Fibroblast of villous mesenchyme (primary cell): ENCODE data around the gene FABP1. TPM values are rescaled to one million over a fixed set of nuclear protein-coding genes. Genes with fewer than 3 reads are reported as not detected.

Experiments
- DNase-seq: peaks from one replicate; pipeline ENCODE4 v3.0.0-alpha.2; 2010; ENCODE audit warnings: low read depth
- H3K4me3 ChIP-seq: 2 replicates; pipeline ENCODE4 v1.5.1; 2011; ENCODE audit warnings: low read depth, mild to moderate bottlenecking, low read length
- total RNA-seq: library from RNA; depleted of rRNA; stranded (reverse); fragments of >200 nt; gene quantifications from 2 replicates; pipeline ENCODE4 v1.2.3, GENCODE V29; 2012
- TF ChIP-seq, protein P1 (sequence below): IDR thresholded peaks from 2 replicates; pipeline ENCODE4 v1.5.1; 2012; ENCODE audit warnings: low read depth, mild to moderate bottlenecking, low read length; ENCODE audit not compliant: insufficient read depth

Gene FABP1
- total RNA-seq, 1 donor: not detected

DNA sequence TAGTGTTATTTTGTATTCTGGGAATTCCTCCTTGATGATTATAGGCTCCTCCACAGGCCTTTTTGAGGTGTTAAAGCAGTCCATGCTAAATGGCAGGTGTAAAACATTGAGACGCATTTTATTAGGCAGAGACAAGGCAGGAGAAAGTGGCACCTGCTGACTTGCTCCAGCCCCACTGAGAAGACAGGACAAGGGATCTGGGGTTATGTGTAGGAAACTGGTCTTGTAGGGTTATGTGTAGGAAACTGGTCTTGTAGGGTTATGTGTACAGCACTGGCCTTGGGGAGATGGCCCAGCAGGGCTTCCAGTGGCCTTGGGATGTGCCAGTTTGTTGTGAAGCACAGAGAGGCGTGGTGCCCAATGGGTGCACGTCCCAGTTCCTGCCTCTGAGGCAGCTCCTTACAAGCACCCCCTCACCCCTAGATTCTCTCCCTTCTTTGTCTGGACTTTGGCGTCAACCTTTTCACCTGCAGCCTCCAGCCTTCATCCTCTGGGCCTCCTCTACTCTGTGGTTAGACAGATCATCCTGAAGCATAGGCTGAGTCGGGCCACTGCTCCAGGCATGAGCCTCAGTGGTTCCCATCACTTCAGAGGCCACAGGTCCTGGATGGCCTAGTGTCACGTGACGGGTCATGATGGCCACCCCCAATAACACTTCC lies 921 bp upstream of the FABP1 start:
- H3K4me3 ChIP-seq: no peak overlapping the region
- TF ChIP-seq, protein P1, sequence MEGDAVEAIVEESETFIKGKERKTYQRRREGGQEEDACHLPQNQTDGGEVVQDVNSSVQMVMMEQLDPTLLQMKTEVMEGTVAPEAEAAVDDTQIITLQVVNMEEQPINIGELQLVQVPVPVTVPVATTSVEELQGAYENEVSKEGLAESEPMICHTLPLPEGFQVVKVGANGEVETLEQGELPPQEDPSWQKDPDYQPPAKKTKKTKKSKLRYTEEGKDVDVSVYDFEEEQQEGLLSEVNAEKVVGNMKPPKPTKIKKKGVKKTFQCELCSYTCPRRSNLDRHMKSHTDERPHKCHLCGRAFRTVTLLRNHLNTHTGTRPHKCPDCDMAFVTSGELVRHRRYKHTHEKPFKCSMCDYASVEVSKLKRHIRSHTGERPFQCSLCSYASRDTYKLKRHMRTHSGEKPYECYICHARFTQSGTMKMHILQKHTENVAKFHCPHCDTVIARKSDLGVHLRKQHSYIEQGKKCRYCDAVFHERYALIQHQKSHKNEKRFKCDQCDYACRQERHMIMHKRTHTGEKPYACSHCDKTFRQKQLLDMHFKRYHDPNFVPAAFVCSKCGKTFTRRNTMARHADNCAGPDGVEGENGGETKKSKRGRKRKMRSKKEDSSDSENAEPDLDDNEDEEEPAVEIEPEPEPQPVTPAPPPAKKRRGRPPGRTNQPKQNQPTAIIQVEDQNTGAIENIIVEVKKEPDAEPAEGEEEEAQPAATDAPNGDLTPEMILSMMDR: no peak
- no peak for DNase-seq

DNA sequence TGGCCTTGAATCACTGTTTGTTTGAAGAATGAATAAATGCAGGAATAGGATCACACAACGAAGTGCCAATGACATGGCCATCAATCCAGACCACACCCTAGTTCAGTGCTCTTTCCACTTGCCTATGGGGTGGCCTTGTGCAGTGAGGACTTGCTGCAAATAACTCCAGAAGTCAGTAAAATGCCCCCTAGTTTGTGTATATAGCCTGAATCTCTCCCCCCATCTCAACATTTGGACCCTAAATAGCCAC lies 299 bp downstream of the FABP1 start:
- no peak for DNase-seq
- no peak overlapping the region for H3K4me3 ChIP-seq
- TF ChIP-seq, protein P1: no peak

DNA sequence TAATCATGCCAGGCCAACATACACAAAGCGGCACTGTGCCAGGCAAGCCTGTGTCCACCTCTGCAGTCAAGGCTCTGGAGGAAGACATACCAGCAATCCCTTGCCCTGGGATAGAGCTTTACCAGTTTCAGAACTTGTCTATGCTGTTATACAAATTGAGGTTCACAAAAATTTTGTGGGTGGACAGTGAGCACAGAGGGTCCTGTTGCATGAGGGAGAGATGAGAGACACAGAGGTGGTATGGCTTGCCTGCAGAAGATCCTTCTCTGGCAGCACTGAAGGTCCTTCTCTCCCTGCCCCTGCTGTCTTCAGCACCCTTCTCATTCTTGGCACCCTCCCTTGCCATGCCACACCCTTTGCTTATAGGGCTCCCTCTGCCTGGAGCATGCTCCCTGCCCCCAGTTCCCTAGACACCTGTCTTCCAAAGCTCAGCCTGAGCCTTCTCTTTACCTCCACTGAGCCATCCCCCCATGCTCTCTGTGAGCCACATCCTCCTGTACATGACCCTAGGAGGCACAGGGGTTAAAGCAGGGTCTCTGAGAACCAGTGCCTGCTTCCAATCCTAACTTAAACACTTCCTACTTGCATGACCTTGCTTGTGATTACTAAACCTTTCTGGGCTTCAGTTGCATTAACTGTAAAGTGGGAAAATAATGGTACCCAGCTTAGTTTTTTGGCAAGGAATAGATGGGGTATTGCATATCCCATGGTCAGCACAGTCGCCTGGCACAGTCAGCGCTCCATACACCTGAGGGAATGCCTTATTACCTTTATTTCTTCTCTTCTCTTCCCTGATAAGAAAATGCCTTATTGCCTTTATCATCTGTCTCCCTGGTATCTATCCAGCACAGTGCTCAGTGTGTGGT lies 857 bp downstream of the FABP1 start:
- DNase-seq: no peak
- no peak overlapping the region for H3K4me3 ChIP-seq
- TF ChIP-seq, protein P1: no peak

DNA sequence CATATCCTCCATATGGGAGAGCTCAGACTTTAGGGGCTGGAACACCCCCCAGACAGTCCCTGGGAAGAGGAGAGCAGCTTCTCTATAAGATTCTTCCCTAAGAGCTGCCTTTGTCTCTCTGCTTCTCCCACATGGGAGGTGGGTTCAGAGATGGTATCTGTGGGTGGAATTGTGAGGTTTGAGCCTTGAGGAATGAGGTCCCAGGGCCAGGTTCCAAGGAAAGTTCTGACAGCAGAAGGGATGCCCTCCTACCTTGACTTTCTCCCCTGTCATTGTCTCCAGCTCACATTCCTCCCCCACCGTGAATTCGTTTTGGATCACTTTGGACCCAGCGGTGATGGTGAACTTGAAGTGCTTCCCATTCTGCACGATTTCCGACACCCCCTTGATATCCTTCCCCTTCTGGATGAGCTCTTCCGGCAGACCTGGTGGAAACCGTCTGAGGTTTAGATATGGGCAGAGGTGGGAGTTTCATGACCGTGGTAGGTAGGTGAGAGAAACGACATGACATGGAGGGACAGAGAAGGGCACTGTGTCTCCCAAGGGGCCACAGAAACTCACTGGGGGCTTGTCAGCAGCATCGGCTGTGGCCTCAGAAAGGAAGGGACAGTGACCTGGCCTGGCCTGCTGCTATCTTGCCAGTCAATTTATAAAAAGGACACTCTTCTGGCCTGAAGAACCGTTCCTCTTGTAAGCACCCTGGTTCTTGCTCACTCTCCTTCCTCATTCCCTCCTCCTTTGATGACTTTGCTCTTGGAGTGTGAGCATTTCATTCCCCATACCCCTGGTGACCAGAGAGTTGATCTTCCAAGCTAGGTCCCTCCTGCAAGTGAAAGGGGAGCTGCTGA lies 1.7 kb downstream of the FABP1 start:
- TF ChIP-seq, protein P1: no peak
- DNase-seq: no peak
- no peak overlapping the region for H3K4me3 ChIP-seq

DNA sequence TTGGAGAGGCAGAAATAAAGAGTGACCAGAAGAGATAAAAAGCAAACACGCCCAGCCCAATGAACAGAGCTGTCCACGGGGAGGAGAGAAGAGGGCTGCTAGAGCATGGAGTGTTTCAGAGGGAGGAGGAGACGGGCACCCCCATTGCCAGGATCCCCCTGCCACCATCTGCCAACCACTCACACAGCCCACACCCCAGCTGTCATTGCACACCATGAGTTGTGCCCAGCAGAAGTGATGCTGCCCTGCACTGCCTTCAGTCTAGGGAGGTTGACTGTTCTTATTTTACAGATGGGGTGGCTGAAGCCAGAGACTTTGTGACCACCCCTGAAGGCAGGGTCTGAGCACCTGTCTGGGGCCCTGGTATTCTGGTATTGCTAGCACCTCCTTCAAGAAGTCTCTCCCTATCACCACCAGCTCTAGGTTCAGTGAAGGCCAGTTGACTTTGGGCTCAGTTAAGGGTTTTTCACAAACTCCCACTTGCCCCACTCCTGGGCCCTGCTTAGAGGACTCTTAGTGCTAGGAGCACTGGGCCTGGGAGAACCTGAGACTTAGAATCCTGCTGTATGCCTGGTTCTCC lies 2.4 kb downstream of the FABP1 start:
- TF ChIP-seq, protein P1: no peak
- no peak overlapping the region for H3K4me3 ChIP-seq
- DNase-seq: no peak
